ENCODE results near the gene FRMD8.

GRCh38 chr11:65377036-65377435 is 9.4 kb upstream of the FRMD8 start:
- TF ChIP-seq RAD21 (IDR thresholded peaks at IDR 0.05; ENCODE audit: low read length) (no peak), CTCF (conservative IDR thresholded peaks at IDR 0.05; ENCODE audit: low read depth, low read length) (no peak), POLR2A (IDR thresholded peaks at IDR 0.05; ENCODE audit: low read depth, low read length) (no peak), CEBPB (IDR thresholded peaks at IDR 0.05; ENCODE audit: low read depth, low read length) (no peak), RFX5 (IDR thresholded peaks at IDR 0.05; ENCODE audit: low read depth, low read length) (no peak), MAFK (IDR thresholded peaks at IDR 0.05; ENCODE audit: low read depth, low read length) (no peak), SMC3 (IDR thresholded peaks at IDR 0.05; ENCODE audit: low read depth, low read length) (no peak), ELK1 (IDR thresholded peaks at IDR 0.05; ENCODE audit: borderline replicate concordance, low read depth, low read length) (no peak), BHLHE40 (IDR thresholded peaks at IDR 0.05; ENCODE audit: low read depth, low read length) (no peak), FOS (IDR thresholded peaks at IDR 0.05; ENCODE audit: low read depth, low read length) (no peak), MXI1 (IDR thresholded peaks at IDR 0.05; ENCODE audit: borderline replicate concordance, low read depth, low read length) (no peak), USF2 (IDR thresholded peaks at IDR 0.05; ENCODE audit: low read depth, low read length) (no peak), RCOR1 (IDR thresholded peaks at IDR 0.05; ENCODE audit: insufficient replicate concordance, low read length) (no peak)

Data from IMR-90 (cell line).